ENCODE data around the gene KCNJ12. TPM values are rescaled to one million over a fixed set of nuclear protein-coding genes. Genes with fewer than 3 reads are reported as not detected.
"Not testable (repeated sequence)": the region's sequence is repeated elsewhere in the genome, so short reads cannot be mapped to it uniquely, and the experiment has no call there.

KCNJ12 gene
- polyA plus RNA-seq, 2 of the 4 experiments (the other 2 are of a cell fraction), result 0.34 to 0.44 TPM

GRCh38 chr17:21449891-21450290 is 73.7 kb downstream of the KCNJ12 start:
- H3K4me2 ChIP-seq; POLR2A ChIA-PET; H3K4me1 ChIP-seq; H3K9me3 ChIP-seq; H3K27ac ChIP-seq; H3K4me3 ChIP-seq; DNase-seq (ENCODE audit: low read depth in 1 of 2, low spot score in 1 of 2): not testable (repeated sequence)
- CTCF ChIA-PET, result interaction anchor here (1.2 to 2.1 kb wide), 4 partner anchors 63 to 321 kb away, joined by 4 to 17 read pairs (median 4); no protein-coding TSS in a partner anchor
- FAIRE-seq, result peak; percentile 98
- WGBS (ENCODE audit: missing lambda C conversion rate), result 13% methylated on average over 3 of the region's 3 CpGs
- TF ChIP-seq RAD21 (conservative IDR thresholded peaks at IDR 0.05 in 1 of 2, IDR thresholded peaks at IDR 0.05 in 1 of 2) (peak; percentile 46 to 77), SMC3 (IDR thresholded peaks at IDR 0.05) (peak; percentile 74), CTCF (IDR thresholded peaks at IDR 0.05) (peak; percentile 57)
- peak; percentile 63 to 80; a peak in 3 of 6 replicates for ATAC-seq

- H3K9me3 ChIP-seq, result no peaks in the 10 kb centered on the region
- H3K4me2 ChIP-seq, result 0 out of 3 replicates have a peak overlapping the region, but pooled peaks have one; percentile 20
- FAIRE-seq (no peak), ATAC-seq (no peak), DNase-seq (ENCODE audit: low read depth in 1 of 2, low spot score in 1 of 2) (no peak)
- no peak overlapping the region for H3K27ac ChIP-seq
- WGBS (ENCODE audit: missing lambda C conversion rate), result 72% methylated on average over 9 of the region's 9 CpGs
- ChIA-PET CTCF (interaction anchor here (2.1 to 8.0 kb wide), 2 partner anchors 60 to 173 kb away, joined by 17 to 189 read pairs; no protein-coding TSS in a partner anchor), POLR2A (no interaction called here)
- no peak overlapping the region for H3K4me3 ChIP-seq
- TF ChIP-seq SREBF2 (IDR thresholded peaks at IDR 0.05) (no peak), HOXB13 (CRISPR knock-in tag; IDR thresholded peaks at IDR 0.05; ENCODE audit: low read depth) (no peak), ELK1 (IDR thresholded peaks at IDR 0.05; ENCODE audit: low read depth, low read length) (no peak), FOSB (CRISPR knock-in tag; IDR thresholded peaks at IDR 0.05) (no peak), MAFK (IDR thresholded peaks at IDR 0.05; ENCODE audit: partially characterized antibody) (no peak), JUN (IDR thresholded peaks at IDR 0.05) (no peak), USF2 (IDR thresholded peaks at IDR 0.05) (no peak), HDAC2 (IDR thresholded peaks at IDR 0.05) (no peak), NPAS2 (CRISPR knock-in tag; IDR thresholded peaks at IDR 0.05; ENCODE audit: borderline replicate concordance) (no peak), MAZ (IDR thresholded peaks at IDR 0.05; ENCODE audit: borderline replicate concordance, low read depth, low read length) (no peak), E2F6 (IDR thresholded peaks at IDR 0.05; ENCODE audit: borderline replicate concordance, low read depth) (no peak), GATA3 (IDR thresholded peaks at IDR 0.05; ENCODE audit: borderline replicate concordance) (no peak), POLR2AphosphoS2 (conservative IDR thresholded peaks at IDR 0.05; ENCODE audit: low read length) (no peak), KDM5A (IDR thresholded peaks at IDR 0.05) (no peak), HOXB5 (CRISPR knock-in tag; IDR thresholded peaks at IDR 0.05) (no peak), EHMT2 (IDR thresholded peaks at IDR 0.05; ENCODE audit: low read depth) (no peak), EHF (CRISPR knock-in tag; IDR thresholded peaks at IDR 0.05) (no peak), CEBPB (IDR thresholded peaks at IDR 0.05) (no peak), RARB (CRISPR knock-in tag; IDR thresholded peaks at IDR 0.05) (no peak), JUNB (IDR thresholded peaks at IDR 0.05) (no peak)
- H3K4me1 ChIP-seq, result peaks cover 3% of the 10 kb centered on the region; the same call in 1 of the 3 replicates
These were observed 75.8 kb downstream of the KCNJ12 start for GRCh38 chr17:21451975-21452374.

Measured in A549 (cell line).